NCI-H526 (cell line): ENCODE measurements around the gene PKMYT1.
"Not testable (repeated sequence)": the region's sequence is repeated elsewhere in the genome, so short reads cannot be mapped to it uniquely, and the experiment has no call there.

Experiments
- DNase-seq, 2 experiments: peaks; one replicate each; lab custom pipeline; 2025; lab: John Stamatoyannopoulos, UW

The PKMYT1 gene

GRCh38 chr16:2931231-2931914 is 48.9 kb downstream of the PKMYT1 start:
- DNase-seq, result not testable (repeated sequence)

DNA sequence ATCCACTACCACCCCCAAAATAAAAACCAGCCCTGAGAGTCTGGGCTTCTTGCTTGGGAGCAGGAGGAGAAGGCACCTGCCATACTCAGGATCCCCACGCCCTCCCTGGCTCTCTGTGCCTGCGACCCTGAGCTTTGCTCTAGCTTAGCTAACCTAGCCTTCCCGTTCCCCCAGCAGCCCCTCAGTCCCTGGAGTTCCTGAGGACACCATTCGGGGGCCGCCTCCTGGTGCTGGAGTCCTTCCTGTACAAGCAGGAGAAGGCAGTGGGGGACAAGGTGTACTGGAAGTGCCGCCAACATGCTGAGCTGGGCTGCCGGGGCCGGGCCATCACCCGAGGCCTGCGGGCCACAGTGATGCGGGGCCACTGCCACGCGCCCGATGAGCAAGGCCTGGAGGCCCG is 50.0 kb downstream of the PKMYT1 start:
- DNase-seq, result no peak

GRCh38 chr16:2929693-2930092 is 50.6 kb downstream of the PKMYT1 start:
- DNase-seq, result no peak

GRCh38 chr16:2928796-2929195 is 51.5 kb downstream of the PKMYT1 start:
- DNase-seq, result no peak

GRCh38 chr16:2928151-2928550 is 52.1 kb downstream of the PKMYT1 start:
- DNase-seq, result not testable (repeated sequence)

DNA sequence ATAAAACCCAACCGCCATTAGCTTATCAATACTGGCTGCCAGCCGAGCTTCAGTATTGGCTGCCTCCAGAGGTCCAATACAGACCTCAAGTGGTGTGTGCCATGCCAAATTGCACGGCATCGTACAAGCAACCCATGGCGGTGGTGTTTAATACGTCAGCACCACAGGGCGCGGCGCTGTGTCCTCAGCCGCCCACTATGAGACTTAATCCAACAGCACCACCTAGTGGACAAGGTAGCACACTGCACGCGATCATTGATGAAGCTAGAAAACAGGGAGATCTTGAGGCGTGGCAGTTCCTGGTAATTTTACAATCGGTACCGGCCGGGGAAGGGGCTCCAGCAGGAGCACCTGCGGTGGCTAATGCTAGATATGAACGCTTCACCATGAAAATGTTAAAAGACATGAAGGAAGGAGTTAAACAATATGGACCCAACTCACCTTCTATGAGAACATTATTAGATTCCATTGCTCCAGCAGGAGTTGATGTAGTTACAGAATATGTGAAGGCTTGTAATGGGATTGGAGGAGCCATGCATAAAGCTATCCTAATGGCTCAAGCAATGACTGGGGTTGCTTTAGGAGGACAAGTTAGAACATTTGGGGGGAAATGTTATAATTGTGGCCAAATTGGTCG is 53.1 kb downstream of the PKMYT1 start:
- peak; percentile 67 to 86 for DNase-seq

DNA sequence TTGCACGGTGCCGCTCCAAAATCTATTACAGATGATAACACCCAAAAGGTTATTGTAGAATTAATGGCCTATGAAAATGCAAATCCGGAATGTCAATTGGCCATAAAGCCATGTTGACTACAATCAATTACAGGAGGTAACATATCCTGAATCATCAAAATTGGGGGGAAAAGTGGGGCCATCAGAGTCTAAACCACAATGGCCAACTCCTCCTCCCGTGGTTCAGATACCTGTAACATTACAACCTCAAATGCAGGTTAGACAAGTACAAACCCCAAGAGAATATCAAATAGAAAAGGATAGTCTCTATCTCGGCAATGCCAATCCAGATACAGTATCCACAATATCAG is 53.6 kb downstream of the PKMYT1 start:
- DNase-seq, result no peak

DNA sequence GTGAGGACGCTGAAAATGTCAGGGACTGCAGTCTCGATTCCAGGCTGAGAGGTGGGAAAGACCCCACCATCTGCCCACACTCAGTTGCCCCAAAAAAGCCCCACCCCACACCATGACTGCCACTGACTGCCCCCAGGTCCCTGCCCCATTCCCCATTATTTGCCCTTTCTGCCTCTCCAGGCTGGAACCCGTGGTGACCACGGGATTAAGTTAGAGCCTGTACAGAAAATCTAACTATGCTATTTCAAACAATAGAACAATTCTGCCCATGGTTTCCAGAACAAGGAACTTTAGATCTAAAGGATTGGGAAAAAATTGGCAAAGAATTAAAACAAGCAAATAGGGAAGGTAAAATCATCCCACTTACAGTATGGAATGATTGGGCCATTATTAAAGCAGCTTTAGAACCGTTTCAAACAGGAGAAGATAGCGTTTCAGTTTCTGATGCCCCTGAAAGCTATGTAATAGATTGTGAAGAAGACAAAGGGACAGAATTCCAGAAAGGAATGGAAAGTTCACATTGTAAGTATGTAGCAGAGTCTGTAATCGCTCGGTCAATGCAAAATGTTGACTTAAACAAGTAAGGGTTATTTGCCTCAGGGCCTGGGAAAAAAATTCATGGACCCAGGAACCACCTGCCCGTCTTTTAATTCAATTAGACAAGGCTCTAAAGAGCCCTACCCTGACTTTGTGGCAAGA is 54.1 kb downstream of the PKMYT1 start:
- no peak for DNase-seq

DNA sequence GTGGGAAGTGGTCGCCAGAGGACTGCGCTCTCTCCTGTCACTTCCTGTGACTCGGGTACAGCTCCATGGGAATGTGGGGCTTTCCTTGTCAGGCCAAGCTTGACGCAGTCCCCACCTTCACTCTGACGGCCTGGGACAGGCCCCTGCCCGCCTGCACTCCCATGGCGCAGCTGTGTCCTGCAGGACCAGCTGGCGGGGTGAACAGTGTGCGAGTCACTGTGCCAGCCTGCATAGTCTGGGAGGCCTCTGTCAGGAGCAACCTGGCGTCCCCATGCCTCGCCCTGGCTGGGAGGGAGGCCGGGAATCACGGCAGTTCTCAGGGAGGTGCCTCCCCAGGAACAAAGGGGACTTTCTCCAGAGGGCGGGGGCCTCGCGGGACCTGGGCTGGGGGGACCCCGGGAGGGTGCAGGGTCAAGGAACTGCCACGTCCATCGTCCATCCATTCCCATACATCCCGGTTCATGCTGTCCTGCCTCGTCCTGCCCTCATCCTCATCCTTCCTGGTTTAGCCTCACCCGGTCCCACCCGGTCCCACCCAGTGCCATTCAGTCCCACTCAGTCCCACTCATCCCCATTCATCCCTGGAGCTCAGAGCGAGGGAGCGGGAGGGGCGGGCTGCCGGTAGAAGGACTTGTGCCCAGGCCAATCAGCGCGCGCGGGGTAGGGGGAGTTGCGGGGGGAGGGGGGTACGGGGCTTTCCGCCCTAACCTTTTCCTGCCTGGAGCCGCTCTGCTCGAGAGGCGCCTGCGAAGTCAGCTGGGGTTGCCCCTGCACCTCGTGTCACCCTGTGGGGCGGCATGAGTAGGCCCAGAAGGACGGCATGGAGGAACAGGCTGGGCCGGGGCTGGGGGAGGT is 55.1 kb downstream of the PKMYT1 start:
- DNase-seq, result no peak

- no peak for DNase-seq
These were observed 56.8 kb downstream of the PKMYT1 start for GRCh38 chr16:2923481-2923880.
